ENCODE results near the gene CTF1.
"Not testable (repeated sequence)": the region's sequence is repeated elsewhere in the genome, so short reads cannot be mapped to it uniquely, and the experiment has no call there.

The CTF1 gene

GRCh38 chr16:30926937-30927788, 30.7 kb downstream of the CTF1 start:
- Mint-ChIP-seq H3K9me3 (no peaks in the 10 kb centered on the region), H3K4me1 (ENCODE audit: low read depth) (peaks cover 16% of the 10 kb centered on the region), H3K27ac (peak overlapping the region; percentile 69), H3K4me3 (no peak overlapping the region), H3K36me3 (ENCODE audit: low read depth) (peaks cover 40% of the 10 kb centered on the region), H3K27me3 (no peaks in the 10 kb centered on the region)
- DNase-seq, result no peak

GRCh38 chr16:30927789-30928378, 31.5 kb downstream of the CTF1 start:
- peak; percentile 63 for DNase-seq
- Mint-ChIP-seq H3K36me3 (ENCODE audit: low read depth) (peaks cover 42% of the 10 kb centered on the region), H3K4me3 (no peak overlapping the region), H3K4me1 (ENCODE audit: low read depth) (peaks cover 14% of the 10 kb centered on the region), H3K27ac (peak overlapping the region; percentile 29), H3K9me3 (no peaks in the 10 kb centered on the region), H3K27me3 (no peaks in the 10 kb centered on the region)

GRCh38 chr16:30928390-30928789, 32.0 kb downstream of the CTF1 start:
- no peak for DNase-seq
- H3K27me3 Mint-ChIP-seq, result no peaks in the 10 kb centered on the region
- H3K9me3 Mint-ChIP-seq, result no peaks in the 10 kb centered on the region
- peaks cover 42% of the 10 kb centered on the region for H3K36me3 Mint-ChIP-seq (ENCODE audit: low read depth)
- H3K4me3 Mint-ChIP-seq, result no peak overlapping the region
- peaks cover 14% of the 10 kb centered on the region for H3K4me1 Mint-ChIP-seq (ENCODE audit: low read depth)
- H3K27ac Mint-ChIP-seq, result no peak overlapping the region

- no peak for DNase-seq
- peaks cover 14% of the 10 kb centered on the region for H3K4me1 Mint-ChIP-seq (ENCODE audit: low read depth)
- H3K27me3 Mint-ChIP-seq, result no peaks in the 10 kb centered on the region
- H3K9me3 Mint-ChIP-seq, result no peaks in the 10 kb centered on the region
- peaks cover 42% of the 10 kb centered on the region for H3K36me3 Mint-ChIP-seq (ENCODE audit: low read depth)
- no peak overlapping the region for H3K4me3 Mint-ChIP-seq
- H3K27ac Mint-ChIP-seq, result no peak overlapping the region
These were observed 32.8 kb downstream of the CTF1 start for GRCh38 chr16:30929167-30929566.

- Mint-ChIP-seq H3K36me3 (ENCODE audit: low read depth) (peaks cover 49% of the 10 kb centered on the region), H3K27ac (no peak overlapping the region), H3K9me3 (no peaks in the 10 kb centered on the region), H3K27me3 (no peaks in the 10 kb centered on the region), H3K4me3 (no peak overlapping the region), H3K4me1 (ENCODE audit: low read depth) (peaks cover 15% of the 10 kb centered on the region)
- DNase-seq, result no peak
These were observed 33.8 kb downstream of the CTF1 start for GRCh38 chr16:30930160-30930571.

GRCh38 chr16:30931068-30931650, 34.7 kb downstream of the CTF1 start:
- H3K9me3 Mint-ChIP-seq, result no peaks in the 10 kb centered on the region
- no peak overlapping the region for H3K27ac Mint-ChIP-seq
- no peak for DNase-seq
- H3K4me3 Mint-ChIP-seq, result no peak overlapping the region
- H3K4me1 Mint-ChIP-seq (ENCODE audit: low read depth), result peaks cover 13% of the 10 kb centered on the region
- no peaks in the 10 kb centered on the region for H3K27me3 Mint-ChIP-seq
- H3K36me3 Mint-ChIP-seq (ENCODE audit: low read depth), result peaks cover 54% of the 10 kb centered on the region

GRCh38 chr16:30934827-30935557, 38.6 kb downstream of the CTF1 start:
- Mint-ChIP-seq H3K9me3 (no peaks in the 10 kb centered on the region), H3K4me1 (ENCODE audit: low read depth) (peaks cover 10% of the 10 kb centered on the region), H3K27ac (peak overlapping the region; percentile 18), H3K4me3 (no peak overlapping the region), H3K36me3 (ENCODE audit: low read depth) (peaks cover 56% of the 10 kb centered on the region), H3K27me3 (no peaks in the 10 kb centered on the region)
- no peak for DNase-seq

- peaks cover 56% of the 10 kb centered on the region for H3K36me3 Mint-ChIP-seq (ENCODE audit: low read depth)
- H3K4me1 Mint-ChIP-seq (ENCODE audit: low read depth), result peaks cover 25% of the 10 kb centered on the region
- H3K27me3 Mint-ChIP-seq, result no peaks in the 10 kb centered on the region
- no peak for DNase-seq
- no peaks in the 10 kb centered on the region for H3K9me3 Mint-ChIP-seq
- H3K27ac Mint-ChIP-seq, result peak overlapping the region; percentile 61
- H3K4me3 Mint-ChIP-seq, result no peak overlapping the region
These were observed 41.3 kb downstream of the CTF1 start for GRCh38 chr16:30937692-30938091.

GRCh38 chr16:30939571-30939970, 43.2 kb downstream of the CTF1 start:
- H3K27ac Mint-ChIP-seq, H3K9me3 Mint-ChIP-seq, H3K27me3 Mint-ChIP-seq, DNase-seq, H3K4me3 Mint-ChIP-seq: not testable (repeated sequence)
- H3K36me3 Mint-ChIP-seq (ENCODE audit: low read depth), result peaks cover 63% of the 10 kb centered on the region
- peaks cover 28% of the 10 kb centered on the region for H3K4me1 Mint-ChIP-seq (ENCODE audit: low read depth)

- peaks cover 65% of the 10 kb centered on the region for H3K36me3 Mint-ChIP-seq (ENCODE audit: low read depth)
- DNase-seq, result peak; percentile 75
- peaks cover 21% of the 10 kb centered on the region for H3K4me1 Mint-ChIP-seq (ENCODE audit: low read depth)
- no peaks in the 10 kb centered on the region for H3K9me3 Mint-ChIP-seq
- H3K4me3 Mint-ChIP-seq, result peak overlapping the region; percentile 58
- H3K27ac Mint-ChIP-seq, result peak overlapping the region; percentile 86
- H3K27me3 Mint-ChIP-seq, result no peaks in the 10 kb centered on the region
These were observed 45.4 kb downstream of the CTF1 start for GRCh38 chr16:30941600-30942425.

GRCh38 chr16:30942426-30942806, 46.0 kb downstream of the CTF1 start:
- peaks cover 19% of the 10 kb centered on the region for H3K4me1 Mint-ChIP-seq (ENCODE audit: low read depth)
- no peak for DNase-seq
- H3K27ac Mint-ChIP-seq, result peak overlapping the region; percentile 86
- H3K36me3 Mint-ChIP-seq (ENCODE audit: low read depth), result peaks cover 63% of the 10 kb centered on the region
- H3K4me3 Mint-ChIP-seq, result peak overlapping the region; percentile 58
- H3K9me3 Mint-ChIP-seq, result no peaks in the 10 kb centered on the region
- no peaks in the 10 kb centered on the region for H3K27me3 Mint-ChIP-seq

GRCh38 chr16:30944352-30944751, 47.9 kb downstream of the CTF1 start:
- no peak overlapping the region for H3K27ac Mint-ChIP-seq
- no peaks in the 10 kb centered on the region for H3K9me3 Mint-ChIP-seq
- DNase-seq, result no peak
- no peaks in the 10 kb centered on the region for H3K27me3 Mint-ChIP-seq
- no peak overlapping the region for H3K4me3 Mint-ChIP-seq
- peaks cover 23% of the 10 kb centered on the region for H3K4me1 Mint-ChIP-seq (ENCODE audit: low read depth)
- H3K36me3 Mint-ChIP-seq (ENCODE audit: low read depth), result peaks cover 59% of the 10 kb centered on the region

GRCh38 chr16:30946671-30947540, 50.5 kb downstream of the CTF1 start:
- no peak overlapping the region for H3K4me3 Mint-ChIP-seq
- H3K27ac Mint-ChIP-seq, result no peak overlapping the region
- H3K9me3 Mint-ChIP-seq, result no peaks in the 10 kb centered on the region
- peaks cover 27% of the 10 kb centered on the region for H3K4me1 Mint-ChIP-seq (ENCODE audit: low read depth)
- no peaks in the 10 kb centered on the region for H3K27me3 Mint-ChIP-seq
- no peak for DNase-seq
- H3K36me3 Mint-ChIP-seq (ENCODE audit: low read depth), result peaks cover 44% of the 10 kb centered on the region

Measured in activated T-cell treated with anti-CD3 and anti-CD28 coated beads, Interleukin-2, amount 50 U/mL, for 24 hours (primary cell).